Body of pancreas (tissue), 4 donors: ENCODE results near the gene RHEX. TPM values are rescaled to one million over a fixed set of nuclear protein-coding genes. Genes with fewer than 3 reads are reported as not detected.

Experiments used
- ATAC-seq: fragments of 150-250 bp; one replicate; pipeline ENCODE4 v1.9.1; 2016
- DNase-seq, 4 donors: peaks; one replicate each; pipeline ENCODE4 v3.0.0-alpha.2; 2019
- H3K27ac ChIP-seq, 4 donors: fragments of 200-600 bp; sonication (generic); 1 replicate in 3 of 4; 2 replicates in 1 of 4; pipeline versions ENCODE4 v1.5.1 to v1.6.1; 2016 to 2019; ENCODE audit warnings: mild to moderate bottlenecking in 1 of 4, mixed read lengths in 1 of 4, moderate library complexity in 1 of 4
- H3K27me3 ChIP-seq, 2 donors: fragments of 200-600 bp; sonication (generic); one replicate each; pipeline ENCODE4 v1.6.0; 2016; ENCODE audit warnings: mild to moderate bottlenecking in 1 of 2
- H3K36me3 ChIP-seq, 2 donors: fragments of 200-600 bp; sonication (generic); replicated peaks in 1 of 2; 2 replicates each; pipeline ENCODE4 v1.5.1; 2016; ENCODE audit warnings: low read depth in 2 of 2; ENCODE audit not compliant: insufficient read depth in 1 of 2
- H3K4me1 ChIP-seq: fragments of 200-600 bp; sonication (generic); one replicate; pipeline ENCODE4 v1.6.0; 2016
- H3K4me3 ChIP-seq, 2 donors: fragments of 200-600 bp; sonication (generic); 1 replicate in 1 of 2; 2 replicates in 1 of 2; pipeline ENCODE4 v1.5.1; 2016 to 2019
- H3K9me3 ChIP-seq, 3 donors: fragments of 200-600 bp; sonication (generic); 1 replicate in 2 of 3; 2 replicates in 1 of 3; pipeline ENCODE4 v1.5.1; 2016
- CTCF ChIP-seq, 7 experiments: fragments of 450-650 bp in 4 of 7; fragments of 200-600 bp in 3 of 7; sonication (generic) in 3 of 7; IDR thresholded peaks; one replicate each; pipeline ENCODE4 v1.5.1; 2016 to 2019; ENCODE audit warnings: antibody characterized with exemption in 7 of 7
- POLR2A ChIP-seq, 3 donors: fragments of 450-650 bp; IDR thresholded peaks; one replicate each; pipeline ENCODE4 v1.6.1; 2016; ENCODE audit warnings: antibody characterized with exemption in 3 of 3, mild to moderate bottlenecking in 2 of 3
- WGBS, 2 donors: methylation state at CpG; one replicate each; pipeline ENCODE4 v1.1.5; 2017; 5-methylcytosine and 5-hydroxymethylcytosine counted together
- intact Hi-C: fragments of 100-400 bp; cut with DNase I; formaldehyde crosslinking; loops from one replicate; pipeline ENCODE4 v1.15.1; 2023
- total RNA-seq, 2 donors: library from RNA; depleted of rRNA; stranded (reverse); fragments of >200 nt; gene quantifications; one replicate each; pipeline ENCODE4 v1.1.0, GENCODE V29; 2016

Gene RHEX
- total RNA-seq, 2 donors from 2014 or later = 0.52 TPM; not detected in 1

GRCh38 chr1:206116191-206116872, 63.4 kb downstream of the RHEX start:
- no peak overlapping the region for H3K4me3 ChIP-seq
- no peak for TF ChIP-seq POLR2A (IDR thresholded peaks at IDR 0.05)
- no peak for TF ChIP-seq CTCF (IDR thresholded peaks at IDR 0.05)
- no peaks in the 10 kb centered on the region for H3K9me3 ChIP-seq
- no peaks in the 10 kb centered on the region for H3K36me3 ChIP-seq
- ATAC-seq (no peak), DNase-seq (no peak)
- peaks cover 23% of the 10 kb centered on the region for H3K4me1 ChIP-seq
- WGBS, 2 donors = 85 to 91% methylated on average over 21 to 23 of the region's 25 CpGs
- H3K27me3 ChIP-seq = no peaks in the 10 kb centered on the region
- intact Hi-C loops = no loop called here
- no peak overlapping the region for H3K27ac ChIP-seq

GRCh38 chr1:206116873-206117150, 63.8 kb downstream of the RHEX start:
- no peak overlapping the region for H3K27ac ChIP-seq

GRCh38 chr1:206117151-206117948, 64.4 kb downstream of the RHEX start, which contains the start of gene AVPR1B:
AVPR1B (minus strand) TSS chr1:206117388; CDS start chr1:206116890, 498 bp downstream.
- TF ChIP-seq CTCF (IDR thresholded peaks at IDR 0.05) = peak in 1 of 7 experiments; percentile 12
- peak in 1 of 3 donors; percentile 28 for TF ChIP-seq POLR2A (IDR thresholded peaks at IDR 0.05)
- Histone ChIP-seq H3K9me3 (no peaks in the 10 kb centered on the region), H3K4me3 (no peak within 1 kb of the TSS), H3K36me3 (no peaks in the 10 kb centered on the region), H3K4me1 (peaks cover 22% of the 10 kb centered on the region), H3K27me3 (no peaks in the 10 kb centered on the region), H3K27ac (no peak within 1 kb of the TSS)
- intact Hi-C loops = no loop called here
- ATAC-seq = peak; percentile 58
- DNase-seq = peak; percentile 23 to 50 (median 40)
- 2 to 13% methylated on average over 5 to 49 of the region's 55 CpGs for WGBS, 2 donors

More at GRCh38 chr1:206116873-206117150, 63.8 kb downstream of the RHEX start:
- Histone ChIP-seq H3K9me3 (no peaks in the 10 kb centered on the region), H3K36me3 (no peaks in the 10 kb centered on the region), H3K4me1 (peaks cover 23% of the 10 kb centered on the region), H3K27me3 (no peaks in the 10 kb centered on the region), H3K4me3 (no peak overlapping the region)
- intact Hi-C loops = no loop called here
- TF ChIP-seq CTCF (IDR thresholded peaks at IDR 0.05) (no peak), POLR2A (IDR thresholded peaks at IDR 0.05) (no peak)
- no peak for ATAC-seq
- WGBS, 2 donors = 28 to 40% methylated on average over 5 of the region's 5 CpGs
- no peak for DNase-seq

- no peak overlapping the region for H3K4me3 ChIP-seq
- DNase-seq (no peak), ATAC-seq (no peak)
- no peaks in the 10 kb centered on the region for H3K36me3 ChIP-seq
- no peak for TF ChIP-seq CTCF (IDR thresholded peaks at IDR 0.05)
- TF ChIP-seq POLR2A (IDR thresholded peaks at IDR 0.05) = no peak
- H3K4me1 ChIP-seq = peaks cover 12% of the 10 kb centered on the region
- no peaks in the 10 kb centered on the region for H3K9me3 ChIP-seq
- no peaks in the 10 kb centered on the region for H3K27me3 ChIP-seq
- intact Hi-C loops = no loop called here
- no peak overlapping the region for H3K27ac ChIP-seq
These were observed 67.4 kb downstream of the RHEX start for GRCh38 chr1:206120406-206120805.
